CD4-positive, alpha-beta T cell treated with Interleukin-1 beta for 1 hour (primary cell): ENCODE data around the gene HOXC13.

Source experiments
- DNase-seq, 2 donors: peaks; one replicate each; pipeline ENCODE4 v3.0.0-alpha.2; 2020 to 2022

HOXC13 gene

GRCh38 chr12:53982648-53983567 lies 44.3 kb downstream of the HOXC13 start:
- DNase-seq, result no peak

GRCh38 chr12:53983568-53983949 lies 44.9 kb downstream of the HOXC13 start:
- DNase-seq, result no peak

GRCh38 chr12:53983950-53984572 lies 45.4 kb downstream of the HOXC13 start:
- no peak for DNase-seq

- DNase-seq, result peak; percentile 71 to 80
Measured at GRCh38 chr12:53984901-53985691, 46.5 kb downstream of the HOXC13 start, which contains the start of gene HOXC10. Gene HOXC10 (plus strand): TSS chr12:53985146. CDS start chr12:53985260, 114 bp downstream.

GRCh38 chr12:53985692-53985993 lies 47.0 kb downstream of the HOXC13 start:
- no peak for DNase-seq

- no peak for DNase-seq
Measured at GRCh38 chr12:53985994-53986685, 47.5 kb downstream of the HOXC13 start.

GRCh38 chr12:53986686-53987483 lies 48.3 kb downstream of the HOXC13 start:
- no peak for DNase-seq

GRCh38 chr12:53987787-53988230 lies 49.2 kb downstream of the HOXC13 start:
- DNase-seq, result no peak

GRCh38 chr12:53988541-53989226 lies 50.1 kb downstream of the HOXC13 start:
- no peak for DNase-seq

GRCh38 chr12:53989227-53990113 lies 50.8 kb downstream of the HOXC13 start:
- DNase-seq, result peak in 1 of 2 donors; percentile 42

- DNase-seq, result no peak
Measured at GRCh38 chr12:53990311-53991076, 51.9 kb downstream of the HOXC13 start.

GRCh38 chr12:53991077-53991460 lies 52.4 kb downstream of the HOXC13 start:
- no peak for DNase-seq

- DNase-seq, result no peak
Measured at GRCh38 chr12:53992377-53992889, 53.8 kb downstream of the HOXC13 start.

- DNase-seq, result no peak
Measured at GRCh38 chr12:53993162-53994008, 54.8 kb downstream of the HOXC13 start.

- no peak for DNase-seq
Measured at GRCh38 chr12:53994009-53994263, 55.3 kb downstream of the HOXC13 start.

GRCh38 chr12:53994264-53995001 lies 55.8 kb downstream of the HOXC13 start:
- no peak for DNase-seq

GRCh38 chr12:53995002-53995377 lies 56.4 kb downstream of the HOXC13 start:
- DNase-seq, result no peak
